ENCODE data around the gene DPP9.

DNA sequence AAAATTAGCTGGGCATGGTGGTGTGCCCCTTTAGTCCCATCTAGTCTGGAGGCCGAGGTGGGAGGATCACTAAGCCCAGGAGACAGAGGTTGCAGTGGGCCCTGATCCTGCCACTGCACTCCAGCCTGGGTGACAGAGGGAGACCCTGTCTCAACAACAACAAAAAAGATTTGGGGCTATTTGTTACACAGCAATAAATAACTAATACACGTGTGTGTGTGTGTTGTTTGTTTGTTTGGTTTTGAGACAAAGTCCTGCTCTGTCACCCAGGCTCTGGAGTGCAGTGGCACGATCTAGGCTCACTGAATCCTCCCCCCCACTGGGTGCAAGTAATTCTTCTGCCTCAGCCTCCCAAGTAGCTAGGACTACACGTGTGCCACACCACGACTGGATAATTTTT lies 35.0 kb upstream of the DPP9 start:
- TF ChIP-seq POLR2A (IDR thresholded peaks at IDR 0.05) = no peak
- TF ChIP-seq, protein P1, sequence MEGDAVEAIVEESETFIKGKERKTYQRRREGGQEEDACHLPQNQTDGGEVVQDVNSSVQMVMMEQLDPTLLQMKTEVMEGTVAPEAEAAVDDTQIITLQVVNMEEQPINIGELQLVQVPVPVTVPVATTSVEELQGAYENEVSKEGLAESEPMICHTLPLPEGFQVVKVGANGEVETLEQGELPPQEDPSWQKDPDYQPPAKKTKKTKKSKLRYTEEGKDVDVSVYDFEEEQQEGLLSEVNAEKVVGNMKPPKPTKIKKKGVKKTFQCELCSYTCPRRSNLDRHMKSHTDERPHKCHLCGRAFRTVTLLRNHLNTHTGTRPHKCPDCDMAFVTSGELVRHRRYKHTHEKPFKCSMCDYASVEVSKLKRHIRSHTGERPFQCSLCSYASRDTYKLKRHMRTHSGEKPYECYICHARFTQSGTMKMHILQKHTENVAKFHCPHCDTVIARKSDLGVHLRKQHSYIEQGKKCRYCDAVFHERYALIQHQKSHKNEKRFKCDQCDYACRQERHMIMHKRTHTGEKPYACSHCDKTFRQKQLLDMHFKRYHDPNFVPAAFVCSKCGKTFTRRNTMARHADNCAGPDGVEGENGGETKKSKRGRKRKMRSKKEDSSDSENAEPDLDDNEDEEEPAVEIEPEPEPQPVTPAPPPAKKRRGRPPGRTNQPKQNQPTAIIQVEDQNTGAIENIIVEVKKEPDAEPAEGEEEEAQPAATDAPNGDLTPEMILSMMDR (IDR thresholded peaks at IDR 0.05) = no peak
- no peak for TF ChIP-seq POLR2AphosphoS5 (IDR thresholded peaks at IDR 0.05; ENCODE audit: insufficient read depth in 1 of 2, low read depth in 1 of 2)
